Measurements from ENCODE around the gene TMEM266.

Gene TMEM266

DNA sequence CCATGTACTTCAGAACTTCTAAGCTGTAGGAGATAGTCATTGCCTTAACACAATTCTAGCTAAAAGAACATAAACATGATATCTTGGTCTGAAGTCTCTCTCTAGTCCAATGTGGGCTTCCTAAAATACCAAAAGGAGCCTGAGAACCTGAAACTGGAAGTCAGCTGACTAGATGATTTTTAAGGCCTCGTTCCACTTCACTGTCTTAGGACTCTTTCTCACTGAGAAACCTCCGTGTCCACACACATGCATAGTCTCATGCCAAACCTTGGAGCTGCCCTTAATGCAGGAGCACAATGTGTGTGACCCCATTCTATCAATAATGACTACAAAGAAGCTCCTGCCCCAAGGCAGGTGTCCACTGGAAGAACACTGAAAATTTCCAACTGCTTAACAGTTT lies 163.7 kb downstream of the TMEM266 start:
- H3K4me3 ChIP-seq (ENCODE audit: low read depth, low read length) = no peak overlapping the region
- DNase-seq (ENCODE audit: low read depth) = no peak
- TF ChIP-seq, protein P1, sequence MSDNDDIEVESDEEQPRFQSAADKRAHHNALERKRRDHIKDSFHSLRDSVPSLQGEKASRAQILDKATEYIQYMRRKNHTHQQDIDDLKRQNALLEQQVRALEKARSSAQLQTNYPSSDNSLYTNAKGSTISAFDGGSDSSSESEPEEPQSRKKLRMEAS (IDR thresholded peaks at IDR 0.05; ENCODE audit: low read depth, low read length) = no peak
- TF ChIP-seq MYC (IDR thresholded peaks at IDR 0.05; ENCODE audit: low read depth, low read length) = no peak
- TF ChIP-seq POLR2A (IDR thresholded peaks at IDR 0.05; ENCODE audit: extremely low read depth, insufficient read length) = no peak
- TF ChIP-seq, protein P2, sequence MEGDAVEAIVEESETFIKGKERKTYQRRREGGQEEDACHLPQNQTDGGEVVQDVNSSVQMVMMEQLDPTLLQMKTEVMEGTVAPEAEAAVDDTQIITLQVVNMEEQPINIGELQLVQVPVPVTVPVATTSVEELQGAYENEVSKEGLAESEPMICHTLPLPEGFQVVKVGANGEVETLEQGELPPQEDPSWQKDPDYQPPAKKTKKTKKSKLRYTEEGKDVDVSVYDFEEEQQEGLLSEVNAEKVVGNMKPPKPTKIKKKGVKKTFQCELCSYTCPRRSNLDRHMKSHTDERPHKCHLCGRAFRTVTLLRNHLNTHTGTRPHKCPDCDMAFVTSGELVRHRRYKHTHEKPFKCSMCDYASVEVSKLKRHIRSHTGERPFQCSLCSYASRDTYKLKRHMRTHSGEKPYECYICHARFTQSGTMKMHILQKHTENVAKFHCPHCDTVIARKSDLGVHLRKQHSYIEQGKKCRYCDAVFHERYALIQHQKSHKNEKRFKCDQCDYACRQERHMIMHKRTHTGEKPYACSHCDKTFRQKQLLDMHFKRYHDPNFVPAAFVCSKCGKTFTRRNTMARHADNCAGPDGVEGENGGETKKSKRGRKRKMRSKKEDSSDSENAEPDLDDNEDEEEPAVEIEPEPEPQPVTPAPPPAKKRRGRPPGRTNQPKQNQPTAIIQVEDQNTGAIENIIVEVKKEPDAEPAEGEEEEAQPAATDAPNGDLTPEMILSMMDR (IDR thresholded peaks at IDR 0.05; ENCODE audit: low read depth, low read length) = no peak

DNA sequence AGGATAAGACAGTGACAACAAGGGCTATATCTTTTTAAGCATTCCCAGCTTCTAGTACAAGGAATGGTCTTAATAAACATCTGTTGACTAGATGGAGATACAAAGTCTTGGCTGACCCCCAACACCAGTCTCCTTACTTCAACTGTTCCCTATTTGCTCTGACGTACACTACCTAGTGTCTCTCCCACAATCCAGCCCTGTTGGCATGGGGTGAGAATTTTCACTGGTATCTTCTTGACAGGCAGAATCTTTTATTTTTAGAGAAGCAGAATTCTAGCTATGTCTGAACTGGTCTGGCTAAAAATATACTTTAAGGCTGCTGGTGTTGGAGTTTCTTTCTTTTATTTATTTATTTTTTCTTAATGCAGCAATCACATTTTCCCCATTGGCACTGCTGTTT lies 169.5 kb downstream of the TMEM266 start:
- TF ChIP-seq POLR2A (IDR thresholded peaks at IDR 0.05; ENCODE audit: extremely low read depth, insufficient read length) = no peak
- no peak for TF ChIP-seq MYC (IDR thresholded peaks at IDR 0.05; ENCODE audit: low read depth, low read length)
- TF ChIP-seq, protein P2 (IDR thresholded peaks at IDR 0.05; ENCODE audit: low read depth, low read length) = no peak
- TF ChIP-seq, protein P1 (IDR thresholded peaks at IDR 0.05; ENCODE audit: low read depth, low read length) = no peak
- no peak for DNase-seq (ENCODE audit: low read depth)
- no peak overlapping the region for H3K4me3 ChIP-seq (ENCODE audit: low read depth, low read length)

DNA sequence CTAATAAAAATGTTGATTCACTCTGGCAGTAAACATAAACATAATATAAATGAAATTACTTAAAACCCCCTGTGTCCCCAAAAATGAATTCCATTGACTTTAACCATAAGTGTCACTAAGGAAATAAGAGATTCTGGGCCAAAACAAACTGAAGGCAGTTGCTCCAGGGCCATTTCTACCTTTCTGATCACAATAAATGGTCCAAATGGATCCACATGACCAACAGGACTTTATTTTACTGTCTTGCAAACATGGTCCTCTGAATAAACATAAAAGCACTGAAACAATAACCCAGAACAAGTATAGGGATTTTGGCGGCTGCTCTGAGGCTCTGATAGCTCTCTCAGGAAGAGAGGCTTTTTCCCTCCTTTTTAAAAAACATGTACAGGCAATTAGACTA lies 174.1 kb downstream of the TMEM266 start:
- no peak for DNase-seq (ENCODE audit: low read depth)
- TF ChIP-seq, protein P2 (IDR thresholded peaks at IDR 0.05; ENCODE audit: low read depth, low read length) = no peak
- TF ChIP-seq MYC (IDR thresholded peaks at IDR 0.05; ENCODE audit: low read depth, low read length) (no peak), POLR2A (IDR thresholded peaks at IDR 0.05; ENCODE audit: extremely low read depth, insufficient read length) (no peak)
- TF ChIP-seq, protein P1 (IDR thresholded peaks at IDR 0.05; ENCODE audit: low read depth, low read length) = no peak
- no peak overlapping the region for H3K4me3 ChIP-seq (ENCODE audit: low read depth, low read length)

DNA sequence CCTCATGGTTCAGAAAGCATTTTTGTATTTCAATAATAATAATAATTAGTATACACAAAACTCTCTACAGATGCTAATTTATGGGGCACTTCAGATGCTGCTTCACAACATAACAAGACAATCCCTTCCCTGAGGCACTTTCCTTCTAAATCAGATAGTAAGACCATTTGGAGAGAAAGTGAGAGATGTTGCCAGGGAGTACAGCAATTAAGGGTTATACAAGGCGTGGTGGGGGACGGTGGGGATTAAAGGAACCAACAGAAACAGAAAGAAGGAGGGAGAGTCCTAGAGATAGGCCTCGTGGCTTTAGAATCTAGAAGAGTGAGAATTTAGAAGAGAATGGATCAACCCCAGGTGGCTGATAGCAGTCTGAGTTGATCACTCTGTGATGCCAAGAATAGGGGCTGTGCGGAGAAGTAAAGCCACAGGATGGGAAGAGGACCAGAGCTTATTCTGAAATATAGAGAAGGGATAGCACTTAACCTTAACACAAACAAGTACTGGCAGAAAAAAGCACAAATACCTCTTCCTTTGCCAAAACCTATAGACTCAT lies 174.6 kb downstream of the TMEM266 start:
- no peak overlapping the region for H3K4me3 ChIP-seq (ENCODE audit: low read depth, low read length)
- TF ChIP-seq POLR2A (IDR thresholded peaks at IDR 0.05; ENCODE audit: extremely low read depth, insufficient read length) = no peak
- TF ChIP-seq, protein P2 (IDR thresholded peaks at IDR 0.05; ENCODE audit: low read depth, low read length) = no peak
- DNase-seq (ENCODE audit: low read depth) = no peak

DNA sequence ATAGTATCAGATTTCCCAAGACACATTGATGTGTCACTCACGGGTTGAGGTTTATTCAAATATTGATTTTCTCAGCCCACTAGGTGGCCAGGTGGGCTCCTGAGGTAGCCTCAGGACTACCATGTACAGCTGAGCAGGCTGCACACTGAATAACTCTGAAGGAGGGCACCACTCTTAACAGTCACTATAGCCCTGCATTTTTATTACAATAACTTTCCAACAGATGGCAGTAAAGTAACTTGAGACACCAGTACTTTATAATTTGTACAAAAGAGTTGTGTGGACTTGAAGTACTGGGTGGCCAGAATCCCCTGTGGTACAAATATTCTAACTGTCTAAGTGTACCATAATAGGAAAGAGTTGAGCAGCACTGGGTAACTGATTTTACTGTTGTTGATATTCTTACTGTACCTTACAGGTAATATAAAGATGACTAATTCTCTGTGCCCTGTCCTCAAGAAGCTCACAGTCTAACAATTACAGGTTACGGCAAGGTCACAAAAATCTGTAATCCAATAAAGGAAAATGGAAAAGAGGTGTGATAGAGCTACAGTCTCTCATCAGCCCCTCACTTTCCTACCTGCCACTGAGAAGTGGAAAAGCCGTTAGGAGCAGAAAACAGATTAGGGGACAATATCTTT lies 175.5 kb downstream of the TMEM266 start:
- DNase-seq (ENCODE audit: low read depth) = peak; percentile 63
- TF ChIP-seq POLR2A (IDR thresholded peaks at IDR 0.05; ENCODE audit: extremely low read depth, insufficient read length) = no peak
- TF ChIP-seq, protein P2 (IDR thresholded peaks at IDR 0.05; ENCODE audit: low read depth, low read length) = peak; percentile 31
- TF ChIP-seq MYC (IDR thresholded peaks at IDR 0.05; ENCODE audit: low read depth, low read length) = no peak
- TF ChIP-seq, protein P1 (IDR thresholded peaks at IDR 0.05; ENCODE audit: low read depth, low read length) = no peak
- H3K4me3 ChIP-seq (ENCODE audit: low read depth, low read length) = no peak overlapping the region
